ENCODE results near the gene CCDC3.

The CCDC3 gene

GRCh38 chr10:12949248-12949647 is 52.3 kb downstream of the CCDC3 start:
- TF ChIP-seq TAF1 (IDR thresholded peaks at IDR 0.05; ENCODE audit: borderline replicate concordance, insufficient read depth, low read length) (no peak), SIN3A (IDR thresholded peaks at IDR 0.05; ENCODE audit: borderline replicate concordance, insufficient read depth, low read length) (no peak), REST (IDR thresholded peaks at IDR 0.05; ENCODE audit: insufficient read depth in 1 of 2, low read depth in 2 of 2, low read length in 2 of 2) (no peak), POLR2AphosphoS5 (IDR thresholded peaks at IDR 0.05; ENCODE audit: low read depth, low read length) (no peak), FOXP2 (optimal IDR thresholded peaks at IDR 0.05; ENCODE audit: borderline replicate concordance, extremely low read depth, extremely low read length, insufficient read depth) (no peak)

- TF ChIP-seq REST (IDR thresholded peaks at IDR 0.05; ENCODE audit: insufficient read depth in 1 of 2, low read depth in 2 of 2, low read length in 2 of 2), result no peak
- TF ChIP-seq FOXP2 (optimal IDR thresholded peaks at IDR 0.05; ENCODE audit: borderline replicate concordance, extremely low read depth, extremely low read length, insufficient read depth), result no peak
- TF ChIP-seq POLR2AphosphoS5 (IDR thresholded peaks at IDR 0.05; ENCODE audit: low read depth, low read length), result no peak
- TF ChIP-seq SIN3A (IDR thresholded peaks at IDR 0.05; ENCODE audit: borderline replicate concordance, insufficient read depth, low read length), result no peak
- no peak for TF ChIP-seq TAF1 (IDR thresholded peaks at IDR 0.05; ENCODE audit: borderline replicate concordance, insufficient read depth, low read length)
Measured at GRCh38 chr10:12947741-12948140, 53.8 kb downstream of the CCDC3 start.

- TF ChIP-seq TAF1 (IDR thresholded peaks at IDR 0.05; ENCODE audit: borderline replicate concordance, insufficient read depth, low read length), result no peak
Measured at GRCh38 chr10:12946372-12946771, 55.1 kb downstream of the CCDC3 start.

- TF ChIP-seq SIN3A (IDR thresholded peaks at IDR 0.05; ENCODE audit: borderline replicate concordance, insufficient read depth, low read length), result no peak
- no peak for TF ChIP-seq POLR2AphosphoS5 (IDR thresholded peaks at IDR 0.05; ENCODE audit: low read depth, low read length)
- no peak for TF ChIP-seq TAF1 (IDR thresholded peaks at IDR 0.05; ENCODE audit: borderline replicate concordance, insufficient read depth, low read length)
- no peak for TF ChIP-seq REST (IDR thresholded peaks at IDR 0.05; ENCODE audit: insufficient read depth in 1 of 2, low read depth in 2 of 2, low read length in 2 of 2)
- TF ChIP-seq FOXP2 (optimal IDR thresholded peaks at IDR 0.05; ENCODE audit: borderline replicate concordance, extremely low read depth, extremely low read length, insufficient read depth), result no peak
Measured at GRCh38 chr10:12945690-12946359, 55.7 kb downstream of the CCDC3 start.

GRCh38 chr10:12944931-12945330 is 56.6 kb downstream of the CCDC3 start:
- no peak for TF ChIP-seq SIN3A (IDR thresholded peaks at IDR 0.05; ENCODE audit: borderline replicate concordance, insufficient read depth, low read length)
- no peak for TF ChIP-seq REST (IDR thresholded peaks at IDR 0.05; ENCODE audit: insufficient read depth in 1 of 2, low read depth in 2 of 2, low read length in 2 of 2)
- TF ChIP-seq POLR2AphosphoS5 (IDR thresholded peaks at IDR 0.05; ENCODE audit: low read depth, low read length), result no peak
- TF ChIP-seq TAF1 (IDR thresholded peaks at IDR 0.05; ENCODE audit: borderline replicate concordance, insufficient read depth, low read length), result no peak

All from PFSK-1 (cell line).